ENCODE data around the gene SRCAP. TPM values are rescaled to one million over a fixed set of nuclear protein-coding genes. Genes with fewer than 3 reads are reported as not detected.

Gene SRCAP
- total RNA-seq, 5 donors from 2014 or later (not counting 1 experiment from before 2014, with no cell fraction given) = 82.8 to 124 (median 114) TPM

GRCh38 chr16:30677931-30678585 is 20.9 kb upstream of the SRCAP start:
- ChIA-PET POLR2A (no interaction called here), CTCF (interaction anchor here in 1 of 2 donors (0.6 kb wide), 1 partner anchor 274 kb away, joined by 3 read pairs; no protein-coding TSS in a partner anchor)
- H3K36me3 Mint-ChIP-seq = no peaks in the 10 kb centered on the region
- H3K4me3 Mint-ChIP-seq = no peak overlapping the region
- no peak overlapping the region for H3K4me3 ChIP-seq (ENCODE audit: control insufficient read depth in 1 of 2, extremely low read depth in 1 of 2, low read length in 1 of 2)
- no peaks in the 10 kb centered on the region for H3K9me3 ChIP-seq
- H3K4me1 ChIP-seq (ENCODE audit: control insufficient read depth in 1 of 2, extremely low read depth in 1 of 2, insufficient read depth in 2 of 2, low read length in 2 of 2) = no peaks in the 10 kb centered on the region
- H3K36me3 ChIP-seq (ENCODE audit: control insufficient read depth in 2 of 2, extremely low read depth in 1 of 2, insufficient read depth in 1 of 2, low read length in 1 of 2) = no peaks in the 10 kb centered on the region
- no peaks in the 10 kb centered on the region for H3K27me3 ChIP-seq (replicated peaks in 1 of 2; ENCODE audit: control insufficient read depth in 2 of 2, extremely low read depth in 1 of 2, insufficient read depth in 2 of 2, low read length in 1 of 2)
- no CpG with 5 or more reads among the region's 11 CpGs for WGBS (ENCODE audit: insufficient coverage)
- no peaks in the 10 kb centered on the region for H3K4me1 Mint-ChIP-seq
- no peak overlapping the region for H3K27ac ChIP-seq (ENCODE audit: low read length)
- H3K27me3 Mint-ChIP-seq = no peaks in the 10 kb centered on the region
- no peak overlapping the region for H3K27ac Mint-ChIP-seq
- no peaks in the 10 kb centered on the region for H3K9me3 Mint-ChIP-seq
- DNase-seq (no peak), ATAC-seq (replicated peaks in 1 of 4) (no peak)

DNA sequence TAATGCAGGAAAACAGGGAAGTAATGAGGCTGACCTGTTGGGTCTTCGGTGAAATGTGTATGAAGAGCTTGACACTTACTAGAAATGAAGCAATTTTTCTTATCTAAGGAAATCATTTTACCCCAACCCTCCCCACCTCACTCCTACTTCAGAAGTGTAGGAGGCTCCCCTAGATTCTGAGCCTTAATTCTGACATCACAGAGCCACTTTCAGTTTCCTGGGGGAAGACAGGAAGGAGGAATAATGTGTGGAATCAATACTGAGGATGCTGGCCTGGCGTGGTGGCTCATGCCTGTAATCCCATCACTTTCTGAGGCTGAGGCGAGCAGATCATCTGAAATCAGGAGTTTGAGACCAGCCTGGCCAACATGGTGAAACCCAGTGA is 20.4 kb upstream of the SRCAP start:
- ATAC-seq (replicated peaks in 1 of 4) (no peak), DNase-seq (no peak)
- no CpG with 5 or more reads among the region's 3 CpGs for WGBS (ENCODE audit: insufficient coverage)
- Mint-ChIP-seq H3K36me3 (no peaks in the 10 kb centered on the region), H3K9me3 (no peaks in the 10 kb centered on the region), H3K4me3 (no peak overlapping the region), H3K27me3 (no peaks in the 10 kb centered on the region), H3K27ac (no peak overlapping the region), H3K4me1 (no peaks in the 10 kb centered on the region)
- Histone ChIP-seq H3K27ac (ENCODE audit: low read length) (no peak overlapping the region), H3K36me3 (ENCODE audit: control insufficient read depth in 2 of 2, extremely low read depth in 1 of 2, insufficient read depth in 1 of 2, low read length in 1 of 2) (no peaks in the 10 kb centered on the region), H3K4me1 (ENCODE audit: control insufficient read depth in 1 of 2, extremely low read depth in 1 of 2, insufficient read depth in 2 of 2, low read length in 2 of 2) (no peaks in the 10 kb centered on the region), H3K9me3 (no peaks in the 10 kb centered on the region), H3K4me3 (ENCODE audit: control insufficient read depth in 1 of 2, extremely low read depth in 1 of 2, low read length in 1 of 2) (no peak overlapping the region), H3K27me3 (replicated peaks in 1 of 2; ENCODE audit: control insufficient read depth in 2 of 2, extremely low read depth in 1 of 2, insufficient read depth in 2 of 2, low read length in 1 of 2) (no peaks in the 10 kb centered on the region)
- ChIA-PET CTCF (interaction anchor here in 1 of 2 donors (0.6 kb wide), 1 partner anchor 275 kb away, joined by 3 read pairs; no protein-coding TSS in a partner anchor), POLR2A (no interaction called here)

GRCh38 chr16:30680326-30680725 is 18.6 kb upstream of the SRCAP start:
- no peak overlapping the region for H3K27ac Mint-ChIP-seq
- H3K27ac ChIP-seq (ENCODE audit: low read length) = no peak overlapping the region
- ChIA-PET CTCF (no interaction called here), POLR2A (no interaction called here)
- H3K36me3 Mint-ChIP-seq = no peaks in the 10 kb centered on the region
- H3K4me3 ChIP-seq (ENCODE audit: control insufficient read depth in 1 of 2, extremely low read depth in 1 of 2, low read length in 1 of 2) = no peak overlapping the region
- no peaks in the 10 kb centered on the region for H3K27me3 Mint-ChIP-seq
- ATAC-seq (replicated peaks in 1 of 4) = no peak
- H3K9me3 ChIP-seq = no peaks in the 10 kb centered on the region
- H3K4me1 Mint-ChIP-seq = no peaks in the 10 kb centered on the region
- no peaks in the 10 kb centered on the region for H3K27me3 ChIP-seq (replicated peaks in 1 of 2; ENCODE audit: control insufficient read depth in 2 of 2, extremely low read depth in 1 of 2, insufficient read depth in 2 of 2, low read length in 1 of 2)
- no peaks in the 10 kb centered on the region for H3K9me3 Mint-ChIP-seq
- DNase-seq = no peak
- H3K4me3 Mint-ChIP-seq = no peak overlapping the region
- H3K4me1 ChIP-seq (ENCODE audit: control insufficient read depth in 1 of 2, extremely low read depth in 1 of 2, insufficient read depth in 2 of 2, low read length in 2 of 2) = no peaks in the 10 kb centered on the region
- no CpG with 5 or more reads among the region's 3 CpGs for WGBS (ENCODE audit: insufficient coverage)
- H3K36me3 ChIP-seq (ENCODE audit: control insufficient read depth in 2 of 2, extremely low read depth in 1 of 2, insufficient read depth in 1 of 2, low read length in 1 of 2) = no peaks in the 10 kb centered on the region

GRCh38 chr16:30688701-30689100 is 10.3 kb upstream of the SRCAP start:
- Mint-ChIP-seq H3K4me1 (peaks cover 2 to 8% (median 7%) of the 10 kb centered on the region in 3 donors), H3K36me3 (no peaks in the 10 kb centered on the region), H3K9me3 (no peaks in the 10 kb centered on the region), H3K27me3 (no peaks in the 10 kb centered on the region), H3K27ac (no peak overlapping the region), H3K4me3 (no peak overlapping the region)
- CTCF ChIA-PET = no interaction called here
- Histone ChIP-seq H3K27ac (ENCODE audit: low read length) (no peak overlapping the region), H3K36me3 (ENCODE audit: control insufficient read depth in 2 of 2, extremely low read depth in 1 of 2, insufficient read depth in 1 of 2, low read length in 1 of 2) (no peaks in the 10 kb centered on the region), H3K4me3 (ENCODE audit: control insufficient read depth in 1 of 2, extremely low read depth in 1 of 2, low read length in 1 of 2) (no peak overlapping the region), H3K4me1 (ENCODE audit: control insufficient read depth in 1 of 2, extremely low read depth in 1 of 2, insufficient read depth in 2 of 2, low read length in 2 of 2) (peaks cover 0 to 3% of the 10 kb centered on the region in 2 experiments), H3K27me3 (replicated peaks in 1 of 2; ENCODE audit: control insufficient read depth in 2 of 2, extremely low read depth in 1 of 2, insufficient read depth in 2 of 2, low read length in 1 of 2) (no peaks in the 10 kb centered on the region), H3K9me3 (no peaks in the 10 kb centered on the region)
- DNase-seq (no peak), ATAC-seq (replicated peaks in 1 of 4) (no peak)
- 88% methylated on average over 3 of the region's 4 CpGs for WGBS (ENCODE audit: insufficient coverage)
- POLR2A ChIA-PET = interaction anchor here in 1 of 2 donors (0.7 kb wide), 1 partner anchor 21 kb away, joined by 6 read pairs; no protein-coding TSS in a partner anchor

GRCh38 chr16:30691907-30692306 is 7.1 kb upstream of the SRCAP start:
- Histone ChIP-seq H3K27me3 (replicated peaks in 1 of 2; ENCODE audit: control insufficient read depth in 2 of 2, extremely low read depth in 1 of 2, insufficient read depth in 2 of 2, low read length in 1 of 2) (no peaks in the 10 kb centered on the region), H3K4me1 (ENCODE audit: control insufficient read depth in 1 of 2, extremely low read depth in 1 of 2, insufficient read depth in 2 of 2, low read length in 2 of 2) (peaks cover 0 to 8% of the 10 kb centered on the region in 2 experiments), H3K27ac (ENCODE audit: low read length) (no peak overlapping the region), H3K4me3 (ENCODE audit: control insufficient read depth in 1 of 2, extremely low read depth in 1 of 2, low read length in 1 of 2) (no peak overlapping the region), H3K9me3 (no peaks in the 10 kb centered on the region), H3K36me3 (ENCODE audit: control insufficient read depth in 2 of 2, extremely low read depth in 1 of 2, insufficient read depth in 1 of 2, low read length in 1 of 2) (no peaks in the 10 kb centered on the region)
- H3K9me3 Mint-ChIP-seq = no peaks in the 10 kb centered on the region
- WGBS (ENCODE audit: insufficient coverage) = 98% methylated on average over 4 of the region's 4 CpGs
- no peaks in the 10 kb centered on the region for H3K36me3 Mint-ChIP-seq
- ChIA-PET CTCF (no interaction called here), POLR2A (no interaction called here)
- H3K27ac Mint-ChIP-seq = no peak overlapping the region
- H3K27me3 Mint-ChIP-seq = no peaks in the 10 kb centered on the region
- no peak for ATAC-seq (replicated peaks in 1 of 4)
- no peak for DNase-seq
- no peak overlapping the region for H3K4me3 Mint-ChIP-seq
- peaks cover 11 to 14% (median 12%) of the 10 kb centered on the region in 3 donors for H3K4me1 Mint-ChIP-seq

DNA sequence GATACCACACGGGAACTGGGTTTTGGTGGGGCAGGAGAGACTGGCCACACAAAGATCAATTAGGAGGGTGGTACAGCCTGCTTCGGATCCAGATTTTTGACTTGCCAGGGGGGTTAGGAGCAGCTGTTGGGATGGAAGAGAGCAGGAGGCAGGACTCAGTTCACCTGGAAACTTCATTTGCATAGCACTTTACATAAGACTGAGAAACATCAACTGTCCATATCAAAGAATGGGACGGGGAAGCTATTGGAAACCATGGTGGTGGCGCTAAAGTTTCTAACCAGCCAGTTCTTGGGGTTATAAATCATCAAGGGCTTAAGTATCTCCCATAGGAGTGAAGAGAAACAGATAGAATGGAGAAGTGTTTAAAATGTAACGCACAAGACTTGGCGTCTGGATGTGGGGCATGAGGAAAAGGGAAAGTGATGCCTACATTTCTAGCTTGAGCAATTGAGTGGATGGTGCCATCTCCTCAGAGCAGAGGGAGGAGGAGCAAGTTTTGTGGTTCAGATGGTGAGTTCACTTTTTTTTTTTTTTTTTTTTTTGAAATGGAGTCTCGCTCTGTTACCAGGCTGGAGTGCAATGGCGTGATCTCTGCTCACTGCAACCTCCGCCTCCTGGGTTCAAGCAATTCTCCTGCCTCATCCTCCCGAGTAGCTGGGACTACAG is 6.4 kb upstream of the SRCAP start:
- no peak overlapping the region for H3K27ac ChIP-seq (ENCODE audit: low read length)
- no peaks in the 10 kb centered on the region for H3K27me3 Mint-ChIP-seq
- WGBS (ENCODE audit: insufficient coverage) = 94% methylated on average over 5 of the region's 10 CpGs
- H3K9me3 ChIP-seq = no peaks in the 10 kb centered on the region
- no peak for ATAC-seq (replicated peaks in 1 of 4)
- POLR2A ChIA-PET = no interaction called here
- H3K4me1 Mint-ChIP-seq = peaks cover 16 to 19% (median 17%) of the 10 kb centered on the region in 3 donors
- H3K9me3 Mint-ChIP-seq = no peaks in the 10 kb centered on the region
- no peak overlapping the region for H3K4me3 ChIP-seq (ENCODE audit: control insufficient read depth in 1 of 2, extremely low read depth in 1 of 2, low read length in 1 of 2)
- peak overlapping the region; percentile 34 to 53 for H3K27ac Mint-ChIP-seq
- CTCF ChIA-PET = interaction anchor here in 1 of 2 donors (0.6 to 0.7 kb wide), 2 partner anchors 509 to 1001 kb away, joined by 4 read pairs; no protein-coding TSS in a partner anchor
- H3K4me1 ChIP-seq (ENCODE audit: control insufficient read depth in 1 of 2, extremely low read depth in 1 of 2, insufficient read depth in 2 of 2, low read length in 2 of 2) = peaks cover 2 to 14% of the 10 kb centered on the region in 2 experiments
- no peaks in the 10 kb centered on the region for H3K36me3 Mint-ChIP-seq
- H3K4me3 Mint-ChIP-seq = no peak overlapping the region
- DNase-seq = no peak
- H3K36me3 ChIP-seq (ENCODE audit: control insufficient read depth in 2 of 2, extremely low read depth in 1 of 2, insufficient read depth in 1 of 2, low read length in 1 of 2) = no peaks in the 10 kb centered on the region
- no peaks in the 10 kb centered on the region for H3K27me3 ChIP-seq (replicated peaks in 1 of 2; ENCODE audit: control insufficient read depth in 2 of 2, extremely low read depth in 1 of 2, insufficient read depth in 2 of 2, low read length in 1 of 2)
